Activated CD4-positive, alpha-beta T cell treated with anti-CD3 and anti-CD28 coated beads, Interleukin-2, amount 10 ng/mL, durations not matched to agents 24 days and 14 days (primary cell): ENCODE results near the gene ANO3. TPM values are rescaled to one million over a fixed set of nuclear protein-coding genes. Genes with fewer than 3 reads are reported as not detected.

Source experiments
- DNase-seq: peaks from one replicate; pipeline ENCODE4 v3.0.0; 2022
- H3K27ac Mint-ChIP-seq: one replicate; pipeline ENCODE4 v1.8.0; 2022; ENCODE audit warnings: mild to moderate bottlenecking, mixed read lengths
- H3K27me3 Mint-ChIP-seq: one replicate; pipeline ENCODE4 v1.8.0; 2022; ENCODE audit warnings: mixed read lengths
- H3K36me3 Mint-ChIP-seq: one replicate; pipeline ENCODE4 v1.8.0; 2022; ENCODE audit warnings: low read depth, mild to moderate bottlenecking, mixed read lengths
- H3K4me1 Mint-ChIP-seq: one replicate; pipeline ENCODE4 v1.8.0; 2021; ENCODE audit warnings: mixed read lengths
- H3K4me3 Mint-ChIP-seq: one replicate; pipeline ENCODE4 v1.8.0; 2022; ENCODE audit warnings: mild to moderate bottlenecking, moderate library complexity, mixed read lengths
- H3K9me3 Mint-ChIP-seq: one replicate; pipeline ENCODE4 v1.8.0; 2021; ENCODE audit warnings: mixed read lengths
- intact Hi-C: fragments of 100-400 bp; cut with micrococcal nuclease; formaldehyde crosslinking; loops from one replicate; pipeline ENCODE4 v1.15.1; 2023
- total RNA-seq: library from RNA; stranded (reverse); gene quantifications from 2 replicates; pipeline ENCODE4 v1.2.3, GENCODE V29; 2022

The ANO3 gene
- total RNA-seq, 1 donor from 2014 or later = not detected

- no peaks in the 10 kb centered on the region for H3K27me3 Mint-ChIP-seq
- H3K4me3 Mint-ChIP-seq = no peak overlapping the region
- intact Hi-C loops = no loop called here
- H3K9me3 Mint-ChIP-seq = no peaks in the 10 kb centered on the region
- H3K27ac Mint-ChIP-seq = no peak overlapping the region
- H3K4me1 Mint-ChIP-seq = no peaks in the 10 kb centered on the region
- DNase-seq = no peak
- no peaks in the 10 kb centered on the region for H3K36me3 Mint-ChIP-seq
Observed at GRCh38 chr11:26550022-26550421, 218.1 kb downstream of the ANO3 start.

GRCh38 chr11:26551186-26551801 lies 219.4 kb downstream of the ANO3 start:
- H3K27ac Mint-ChIP-seq = no peak overlapping the region
- no peaks in the 10 kb centered on the region for H3K27me3 Mint-ChIP-seq
- H3K4me3 Mint-ChIP-seq = no peak overlapping the region
- no peaks in the 10 kb centered on the region for H3K4me1 Mint-ChIP-seq
- H3K36me3 Mint-ChIP-seq = no peaks in the 10 kb centered on the region
- H3K9me3 Mint-ChIP-seq = no peaks in the 10 kb centered on the region
- intact Hi-C loops = no loop called here
- no peak for DNase-seq

GRCh38 chr11:26553182-26553581 lies 221.3 kb downstream of the ANO3 start:
- no peaks in the 10 kb centered on the region for H3K4me1 Mint-ChIP-seq
- no peaks in the 10 kb centered on the region for H3K36me3 Mint-ChIP-seq
- H3K27ac Mint-ChIP-seq = no peak overlapping the region
- H3K4me3 Mint-ChIP-seq = no peak overlapping the region
- DNase-seq = no peak
- H3K9me3 Mint-ChIP-seq = no peaks in the 10 kb centered on the region
- no peaks in the 10 kb centered on the region for H3K27me3 Mint-ChIP-seq
- intact Hi-C loops = no loop called here

- DNase-seq = no peak
- Mint-ChIP-seq H3K36me3 (no peaks in the 10 kb centered on the region), H3K9me3 (no peaks in the 10 kb centered on the region), H3K4me3 (no peak overlapping the region), H3K27me3 (no peaks in the 10 kb centered on the region), H3K27ac (no peak overlapping the region), H3K4me1 (no peaks in the 10 kb centered on the region)
- intact Hi-C loops = no loop called here
Observed at GRCh38 chr11:26554455-26554854, 222.5 kb downstream of the ANO3 start.

- Mint-ChIP-seq H3K27ac (no peak overlapping the region), H3K36me3 (no peaks in the 10 kb centered on the region), H3K27me3 (no peaks in the 10 kb centered on the region), H3K4me1 (no peaks in the 10 kb centered on the region), H3K9me3 (no peaks in the 10 kb centered on the region), H3K4me3 (no peak overlapping the region)
- no peak for DNase-seq
- intact Hi-C loops = no loop called here
Observed at GRCh38 chr11:26556582-26556981, 224.7 kb downstream of the ANO3 start.

GRCh38 chr11:26557666-26558065 lies 225.7 kb downstream of the ANO3 start:
- DNase-seq = no peak
- H3K9me3 Mint-ChIP-seq = no peaks in the 10 kb centered on the region
- intact Hi-C loops = no loop called here
- H3K27me3 Mint-ChIP-seq = no peaks in the 10 kb centered on the region
- H3K36me3 Mint-ChIP-seq = no peaks in the 10 kb centered on the region
- no peaks in the 10 kb centered on the region for H3K4me1 Mint-ChIP-seq
- H3K4me3 Mint-ChIP-seq = no peak overlapping the region
- H3K27ac Mint-ChIP-seq = no peak overlapping the region

- Mint-ChIP-seq H3K36me3 (no peaks in the 10 kb centered on the region), H3K27ac (no peak overlapping the region), H3K9me3 (no peaks in the 10 kb centered on the region), H3K27me3 (no peaks in the 10 kb centered on the region), H3K4me3 (no peak overlapping the region), H3K4me1 (no peaks in the 10 kb centered on the region)
- intact Hi-C loops = no loop called here
- no peak for DNase-seq
Observed at GRCh38 chr11:26558190-26558589, 226.3 kb downstream of the ANO3 start.

- H3K36me3 Mint-ChIP-seq = no peaks in the 10 kb centered on the region
- no peaks in the 10 kb centered on the region for H3K4me1 Mint-ChIP-seq
- H3K4me3 Mint-ChIP-seq = no peak overlapping the region
- H3K9me3 Mint-ChIP-seq = no peaks in the 10 kb centered on the region
- intact Hi-C loops = no loop called here
- no peak overlapping the region for H3K27ac Mint-ChIP-seq
- no peaks in the 10 kb centered on the region for H3K27me3 Mint-ChIP-seq
- no peak for DNase-seq
Observed at GRCh38 chr11:26569646-26570045, 237.7 kb downstream of the ANO3 start.

GRCh38 chr11:26571861-26572654 lies 240.1 kb downstream of the ANO3 start, which contains the start of gene MUC15:
TSS of gene MUC15 (minus strand) at chr11:26572263. CDS start at chr11:26567094, 5,169 bp downstream.
- H3K9me3 Mint-ChIP-seq = no peaks in the 10 kb centered on the region
- intact Hi-C loops = no loop called here
- H3K27me3 Mint-ChIP-seq = no peaks in the 10 kb centered on the region
- H3K4me3 Mint-ChIP-seq = no peak within 1 kb of the TSS
- H3K36me3 Mint-ChIP-seq = no peaks in the 10 kb centered on the region
- no peaks in the 10 kb centered on the region for H3K4me1 Mint-ChIP-seq
- DNase-seq = no peak
- H3K27ac Mint-ChIP-seq = no peak within 1 kb of the TSS

GRCh38 chr11:26572770-26573402 lies 241.0 kb downstream of the ANO3 start:
- Mint-ChIP-seq H3K36me3 (no peaks in the 10 kb centered on the region), H3K4me1 (no peaks in the 10 kb centered on the region), H3K27me3 (no peaks in the 10 kb centered on the region), H3K4me3 (no peak overlapping the region), H3K9me3 (no peaks in the 10 kb centered on the region), H3K27ac (no peak overlapping the region)
- intact Hi-C loops = no loop called here
- no peak for DNase-seq

- intact Hi-C loops = no loop called here
- Mint-ChIP-seq H3K36me3 (no peaks in the 10 kb centered on the region), H3K27me3 (no peaks in the 10 kb centered on the region), H3K9me3 (no peaks in the 10 kb centered on the region), H3K27ac (no peak overlapping the region), H3K4me3 (no peak overlapping the region), H3K4me1 (no peaks in the 10 kb centered on the region)
- DNase-seq = no peak
Observed at GRCh38 chr11:26573896-26574295, 242.0 kb downstream of the ANO3 start.

- DNase-seq = no peak
- H3K9me3 Mint-ChIP-seq = no peaks in the 10 kb centered on the region
- H3K27ac Mint-ChIP-seq = no peak overlapping the region
- intact Hi-C loops = no loop called here
- no peaks in the 10 kb centered on the region for H3K4me1 Mint-ChIP-seq
- H3K36me3 Mint-ChIP-seq = no peaks in the 10 kb centered on the region
- H3K27me3 Mint-ChIP-seq = no peaks in the 10 kb centered on the region
- no peak overlapping the region for H3K4me3 Mint-ChIP-seq
Observed at GRCh38 chr11:26575946-26576345, 244.0 kb downstream of the ANO3 start.

- no peak overlapping the region for H3K27ac Mint-ChIP-seq
- intact Hi-C loops = no loop called here
- no peaks in the 10 kb centered on the region for H3K4me1 Mint-ChIP-seq
- H3K27me3 Mint-ChIP-seq = no peaks in the 10 kb centered on the region
- no peaks in the 10 kb centered on the region for H3K9me3 Mint-ChIP-seq
- H3K4me3 Mint-ChIP-seq = no peak overlapping the region
- no peak for DNase-seq
- no peaks in the 10 kb centered on the region for H3K36me3 Mint-ChIP-seq
Observed at GRCh38 chr11:26578998-26579661, 247.2 kb downstream of the ANO3 start.

- no peak for DNase-seq
- Mint-ChIP-seq H3K27me3 (no peaks in the 10 kb centered on the region), H3K4me3 (no peak overlapping the region), H3K4me1 (no peaks in the 10 kb centered on the region), H3K9me3 (no peaks in the 10 kb centered on the region), H3K36me3 (no peaks in the 10 kb centered on the region), H3K27ac (no peak overlapping the region)
- intact Hi-C loops = no loop called here
Observed at GRCh38 chr11:26579683-26580082, 247.8 kb downstream of the ANO3 start.
